ENCODE measurements around the gene RPL13. TPM values are rescaled to one million over a fixed set of nuclear protein-coding genes. Genes with fewer than 3 reads are reported as not detected.

RPL13 gene
- total and polyA plus RNA-seq, 3 experiments from 2014 or later: 2,710 to 5,211 (median 2,878) TPM

DNA sequence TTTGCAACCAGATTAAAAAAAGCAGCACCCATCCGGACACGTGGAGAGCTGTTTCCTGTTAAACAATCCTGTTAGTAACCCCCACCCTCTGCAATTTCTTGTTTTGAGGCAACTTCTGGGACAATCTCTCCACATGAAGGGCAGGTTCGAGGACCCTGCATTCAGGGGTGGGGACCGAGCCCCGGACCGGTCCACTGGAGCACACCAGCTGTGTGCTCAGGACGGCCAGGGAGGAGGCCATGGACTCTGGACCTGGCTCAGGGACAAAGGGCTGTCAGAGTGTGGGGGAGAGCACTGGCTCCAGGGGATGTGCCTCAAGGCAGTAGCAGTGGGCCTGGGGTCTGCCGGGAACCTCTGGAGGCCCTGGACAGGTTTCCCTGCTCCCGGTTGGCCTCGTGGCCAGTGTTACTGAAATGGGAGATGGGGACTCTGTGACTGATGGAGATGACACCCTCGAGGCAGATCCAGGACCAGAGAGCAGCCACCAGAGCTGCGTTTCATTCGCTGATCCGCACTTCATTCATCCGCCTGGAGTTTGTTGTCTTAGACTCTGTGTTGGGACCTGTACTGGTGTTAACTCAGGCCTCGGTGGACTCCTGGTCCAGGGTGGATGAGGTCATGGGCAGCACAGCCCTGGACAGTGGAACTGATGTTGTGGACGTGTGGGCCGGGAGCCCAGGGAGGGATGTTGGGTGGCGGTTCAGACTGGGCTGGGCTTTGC is 12.2 kb downstream of the RPL13 start:
- peaks cover 8% of the 10 kb centered on the region for H3K27me3 ChIP-seq (ENCODE audit: insufficient read depth, low read length, poor library complexity, severe bottlenecking)
- Mint-ChIP-seq H3K4me1 (peaks cover 6 to 21% (median 7%) of the 10 kb centered on the region in 3 donors), H3K9me3 (no peaks in the 10 kb centered on the region)

DNA sequence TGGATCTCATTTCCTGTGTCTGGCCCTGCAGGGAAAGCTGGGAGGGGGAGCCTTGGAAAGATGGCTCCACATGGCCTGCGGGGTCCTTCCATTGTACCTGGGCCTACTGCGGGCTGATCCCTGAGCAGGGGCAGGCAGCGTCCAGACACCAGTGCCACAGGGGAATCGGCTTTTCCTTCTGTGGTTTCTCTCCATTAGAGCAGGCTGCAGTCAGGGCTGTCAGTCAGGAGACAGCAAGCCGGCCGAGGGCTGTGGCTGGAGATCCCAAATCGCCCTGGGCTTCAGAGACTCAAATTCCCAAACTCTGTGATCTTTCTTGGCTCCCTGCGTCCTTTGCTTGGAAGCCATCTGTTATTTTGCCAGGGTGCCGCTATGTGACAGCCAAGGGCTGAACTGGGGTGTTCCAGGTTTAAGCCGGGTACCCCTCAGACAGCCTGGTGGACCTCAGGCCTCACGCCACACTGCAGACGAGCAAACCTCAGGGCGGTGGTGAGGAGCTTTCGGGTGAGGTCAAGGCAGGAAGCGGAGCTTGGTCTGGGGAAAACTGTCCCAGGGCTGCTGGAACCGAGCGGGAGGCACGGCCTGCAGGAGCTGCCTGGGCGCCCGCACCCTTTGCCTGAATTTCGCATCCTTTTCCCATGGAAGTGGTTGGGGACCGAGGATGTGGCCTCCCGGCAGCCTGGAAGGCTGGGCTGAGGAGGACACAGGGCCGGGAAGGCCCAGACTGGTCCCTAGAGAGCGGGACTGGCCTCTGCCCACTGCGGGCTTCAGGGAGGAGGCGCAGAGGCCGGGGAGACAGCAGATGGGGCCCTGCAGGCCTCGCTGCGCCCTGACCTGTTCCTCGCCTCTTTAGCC is 13.6 kb downstream of the RPL13 start:
- CTCF ChIA-PET: no interaction called here
- H3K36me3 Mint-ChIP-seq: no peaks in the 10 kb centered on the region
- H3K27me3 Mint-ChIP-seq: peaks cover 8 to 21% of the 10 kb centered on the region in 2 donors
- no peak overlapping the region for H3K27ac ChIP-seq (ENCODE audit: low read depth, low read length)
- no peak overlapping the region for H3K27ac Mint-ChIP-seq
- H3K4me3 Mint-ChIP-seq: peak overlapping the region in 4 of 7 donors; percentile 7 to 54 (median 38)
- no peak for DNase-seq
- peaks cover 6 to 20% (median 7%) of the 10 kb centered on the region in 3 donors for H3K4me1 Mint-ChIP-seq
- peaks cover 8% of the 10 kb centered on the region for H3K27me3 ChIP-seq (ENCODE audit: insufficient read depth, low read length, poor library complexity, severe bottlenecking)
- no peaks in the 10 kb centered on the region for H3K9me3 ChIP-seq (ENCODE audit: low read length)
- H3K4me1 ChIP-seq (ENCODE audit: insufficient read depth, low read length): peaks cover 11% of the 10 kb centered on the region
- no peak overlapping the region for H3K4me3 ChIP-seq (ENCODE audit: low read length)
- POLR2A ChIA-PET: no interaction called here
- no peaks in the 10 kb centered on the region for H3K36me3 ChIP-seq (ENCODE audit: insufficient read depth, low read length)
- no peaks in the 10 kb centered on the region for H3K9me3 Mint-ChIP-seq

More for the DNA sequence above, 12.2 kb downstream of the RPL13 start:
- H3K27me3 Mint-ChIP-seq: peaks cover 8 to 21% of the 10 kb centered on the region in 2 donors
- peak overlapping the region in 2 of 8 donors; percentile 3 to 43 for H3K27ac Mint-ChIP-seq
- H3K27ac ChIP-seq (ENCODE audit: low read depth, low read length): no peak overlapping the region
- H3K36me3 Mint-ChIP-seq: peaks cover 0 to 1% (median 0%) of the 10 kb centered on the region in 3 donors
- H3K4me3 ChIP-seq (ENCODE audit: low read length): no peak overlapping the region
- POLR2A ChIA-PET: no interaction called here
- peaks cover 11% of the 10 kb centered on the region for H3K4me1 ChIP-seq (ENCODE audit: insufficient read depth, low read length)
- no peaks in the 10 kb centered on the region for H3K9me3 ChIP-seq (ENCODE audit: low read length)
- H3K4me3 Mint-ChIP-seq: peak overlapping the region in 2 of 7 donors; percentile 45 to 66
- no peak for DNase-seq
- CTCF ChIA-PET: no interaction called here
- H3K36me3 ChIP-seq (ENCODE audit: insufficient read depth, low read length): no peaks in the 10 kb centered on the region

DNA sequence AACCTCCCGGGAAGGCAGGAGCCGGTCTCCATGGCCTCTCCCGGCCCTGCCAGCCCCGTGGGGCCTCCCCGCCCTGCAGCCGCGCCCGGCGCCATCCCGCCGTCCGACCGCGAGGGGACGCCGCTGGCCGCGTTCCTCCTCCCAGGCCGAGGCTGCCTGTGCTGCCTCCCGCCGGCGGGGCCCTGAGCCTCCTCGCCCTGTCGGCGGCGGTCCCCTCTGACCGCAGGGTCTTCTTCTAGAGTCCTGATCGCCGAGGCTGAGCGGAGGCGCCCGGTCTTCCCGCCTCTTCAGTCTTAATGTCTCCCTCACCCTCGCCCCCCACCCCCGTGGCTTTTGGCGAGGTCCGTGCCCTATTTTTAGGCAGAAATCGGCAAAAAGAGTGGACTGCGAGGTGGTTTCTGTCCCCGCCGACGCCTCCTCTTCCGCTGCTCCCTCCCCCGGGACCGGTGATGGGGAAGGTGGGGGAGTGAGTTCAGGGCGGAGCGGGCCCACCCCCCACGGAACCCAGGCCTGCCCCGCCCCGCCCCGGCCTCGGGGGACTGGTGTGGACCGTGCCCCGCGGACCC is 14.3 kb downstream of the RPL13 start:
- no peaks in the 10 kb centered on the region for H3K9me3 Mint-ChIP-seq
- H3K27ac Mint-ChIP-seq: peak overlapping the region in 1 of 8 donors; percentile 47
- peaks cover 6 to 20% (median 7%) of the 10 kb centered on the region in 3 donors for H3K4me1 Mint-ChIP-seq
- DNase-seq: peak in 3 of 5 donors; percentile 44 to 67 (median 47)
- Histone ChIP-seq H3K27me3 (ENCODE audit: insufficient read depth, low read length, poor library complexity, severe bottlenecking) (peaks cover 8% of the 10 kb centered on the region), H3K4me3 (ENCODE audit: low read length) (peak overlapping the region; percentile 28), H3K4me1 (ENCODE audit: insufficient read depth, low read length) (peaks cover 11% of the 10 kb centered on the region), H3K9me3 (ENCODE audit: low read length) (no peaks in the 10 kb centered on the region), H3K36me3 (ENCODE audit: insufficient read depth, low read length) (no peaks in the 10 kb centered on the region), H3K27ac (ENCODE audit: low read depth, low read length) (no peak overlapping the region)
- ChIA-PET CTCF (interaction anchor here (1.2 to 2.0 kb wide), 2 partner anchors 67 to 126 kb away, joined by 4 to 6 read pairs; no protein-coding TSS in a partner anchor), POLR2A (interaction anchor here (0.6 to 1.1 kb wide), 2 partner anchors 12 to 553 kb away, joined by 3 to 4 read pairs; no protein-coding TSS in a partner anchor)
- no peaks in the 10 kb centered on the region for H3K36me3 Mint-ChIP-seq
- H3K27me3 Mint-ChIP-seq: peaks cover 8 to 21% of the 10 kb centered on the region in 2 donors
- H3K4me3 Mint-ChIP-seq: peak overlapping the region in 6 of 7 donors; percentile 49 to 77 (median 64)

DNA sequence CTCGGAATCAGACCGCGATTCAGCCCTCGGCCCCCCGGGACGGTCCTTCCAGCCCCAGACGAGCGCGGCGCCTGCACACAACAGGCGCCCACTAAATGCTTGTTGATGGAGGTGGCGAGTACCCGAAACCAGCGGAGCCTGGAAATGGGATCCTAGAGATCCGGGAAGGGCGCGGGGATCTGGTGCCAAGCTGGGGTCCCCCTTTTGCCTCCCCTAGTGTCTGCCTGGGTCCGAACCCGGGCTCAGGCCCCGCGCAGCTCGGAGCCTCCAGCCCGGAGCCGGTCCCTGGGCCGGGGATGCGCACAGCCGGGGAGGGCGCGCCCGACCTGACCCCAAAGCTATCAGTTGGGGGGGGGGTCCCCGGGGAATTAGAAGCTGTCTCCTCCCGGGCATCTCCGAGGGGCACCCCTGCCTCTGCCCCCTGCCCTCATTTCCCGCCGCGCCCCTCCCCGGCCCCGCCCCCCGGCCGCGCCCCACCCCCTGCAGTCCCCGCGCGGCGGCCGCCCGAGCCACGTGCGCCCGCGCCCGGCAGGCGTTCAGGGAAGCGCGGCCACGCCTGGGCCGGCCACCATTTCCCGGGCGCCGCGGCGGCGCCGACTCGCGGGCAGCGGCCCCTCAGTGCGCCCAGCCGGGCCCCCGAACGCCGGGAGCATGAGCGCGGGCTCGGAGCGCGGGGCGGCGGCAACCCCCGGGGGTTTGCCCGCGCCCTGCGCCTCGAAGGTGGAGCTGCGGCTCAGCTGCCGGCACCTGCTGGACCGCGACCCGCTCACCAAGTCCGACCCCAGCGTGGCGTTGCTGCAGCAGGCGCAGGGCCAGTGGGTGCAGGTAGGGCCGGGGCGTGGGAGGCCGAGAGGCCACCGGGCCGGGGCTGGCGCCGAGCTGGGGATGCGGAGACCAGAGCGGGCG is 15.0 kb downstream of the RPL13 start, which contains the start of gene CPNE7:
TSS of gene CPNE7 (plus strand) at position 512 of the 906 bp plus-strand sequence. CDS start at position 652, 140 bp downstream.
- peaks cover 8 to 21% of the 10 kb centered on the region in 2 donors for H3K27me3 Mint-ChIP-seq
- Histone ChIP-seq H3K4me1 (ENCODE audit: insufficient read depth, low read length) (peaks cover 11% of the 10 kb centered on the region), H3K27me3 (ENCODE audit: insufficient read depth, low read length, poor library complexity, severe bottlenecking) (peaks cover 8% of the 10 kb centered on the region), H3K36me3 (ENCODE audit: insufficient read depth, low read length) (no peaks in the 10 kb centered on the region), H3K4me3 (ENCODE audit: low read length) (peak within 1 kb of the TSS; percentile 28), H3K27ac (ENCODE audit: low read depth, low read length) (no peak within 1 kb of the TSS), H3K9me3 (ENCODE audit: low read length) (no peaks in the 10 kb centered on the region)
- no peak for DNase-seq
- H3K4me3 Mint-ChIP-seq: peak within 1 kb of the TSS in 6 of 7 donors; percentile 49 to 77 (median 64)
- POLR2A ChIA-PET: interaction anchor here (0.6 to 1.1 kb wide), 2 partner anchors 13 to 554 kb away, joined by 3 to 4 read pairs; no protein-coding TSS in a partner anchor
- CTCF ChIA-PET: interaction anchor here (1.2 to 2.0 kb wide), 2 partner anchors 66 to 125 kb away, joined by 4 to 6 read pairs; no protein-coding TSS in a partner anchor
- H3K27ac Mint-ChIP-seq: peak within 1 kb of the TSS in 1 of 8 donors; percentile 47
- H3K36me3 Mint-ChIP-seq: no peaks in the 10 kb centered on the region
- H3K9me3 Mint-ChIP-seq: no peaks in the 10 kb centered on the region
- H3K4me1 Mint-ChIP-seq: peaks cover 6 to 20% (median 7%) of the 10 kb centered on the region in 3 donors

DNA sequence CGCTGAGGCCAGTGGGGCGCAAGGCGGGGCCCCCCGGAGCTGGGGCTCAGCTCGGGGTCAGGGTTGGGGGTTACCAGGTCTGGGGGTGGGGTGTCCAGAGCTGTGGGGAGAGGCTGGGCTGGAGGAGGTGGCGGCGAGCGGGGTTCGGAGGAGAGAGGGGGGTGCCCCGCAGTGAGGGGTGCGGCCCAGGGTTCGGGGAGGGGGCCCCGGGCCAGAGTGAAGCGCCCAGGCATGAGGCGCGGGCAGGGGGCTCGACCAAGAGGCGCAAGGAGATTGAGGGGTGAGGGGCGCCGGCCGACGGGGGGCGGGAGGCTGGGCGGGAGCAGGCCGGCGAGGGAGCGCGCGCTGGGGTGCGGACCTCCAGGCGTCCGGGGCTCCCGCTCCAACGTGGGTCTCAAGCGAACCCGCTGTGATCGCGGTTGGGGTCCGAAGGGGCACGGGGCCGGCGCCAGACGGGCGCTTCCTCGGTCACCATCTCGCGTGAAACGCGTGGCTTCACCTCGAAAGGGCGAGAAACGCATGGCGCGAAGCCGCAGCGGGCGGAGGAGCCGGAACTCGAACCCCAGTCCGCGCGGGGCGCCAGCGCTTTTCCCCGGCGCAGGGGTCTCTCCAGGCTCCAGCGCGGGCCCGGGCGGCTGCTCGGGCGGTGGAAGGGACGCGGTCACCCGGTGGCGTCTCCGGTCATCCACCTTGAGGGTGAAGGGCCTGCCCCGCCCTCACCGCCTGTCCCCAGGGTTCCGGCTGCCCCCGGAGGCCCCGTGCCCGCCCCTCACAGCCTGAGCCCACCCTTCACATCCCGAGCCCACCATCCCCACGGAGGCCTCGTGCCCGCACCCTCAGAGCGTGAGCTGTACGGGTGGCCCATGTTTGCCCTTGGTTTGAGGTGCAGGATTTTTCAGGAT is 15.9 kb downstream of the RPL13 start:
- ChIA-PET CTCF (interaction anchor here (0.9 to 2.0 kb wide), 3 partner anchors 21 to 124 kb away, joined by 3 to 6 read pairs (median 4); no protein-coding TSS in a partner anchor), POLR2A (no interaction called here)
- Mint-ChIP-seq H3K27me3 (peaks cover 8 to 21% of the 10 kb centered on the region in 2 donors), H3K4me3 (no peak overlapping the region), H3K4me1 (peaks cover 6 to 20% (median 7%) of the 10 kb centered on the region in 3 donors), H3K27ac (no peak overlapping the region), H3K9me3 (no peaks in the 10 kb centered on the region), H3K36me3 (no peaks in the 10 kb centered on the region)
- no peak for DNase-seq
- H3K27me3 ChIP-seq (ENCODE audit: insufficient read depth, low read length, poor library complexity, severe bottlenecking): peaks cover 8% of the 10 kb centered on the region
- H3K36me3 ChIP-seq (ENCODE audit: insufficient read depth, low read length): no peaks in the 10 kb centered on the region
- H3K27ac ChIP-seq (ENCODE audit: low read depth, low read length): no peak overlapping the region
- no peak overlapping the region for H3K4me3 ChIP-seq (ENCODE audit: low read length)
- H3K4me1 ChIP-seq (ENCODE audit: insufficient read depth, low read length): peaks cover 11% of the 10 kb centered on the region
- no peaks in the 10 kb centered on the region for H3K9me3 ChIP-seq (ENCODE audit: low read length)

DNA sequence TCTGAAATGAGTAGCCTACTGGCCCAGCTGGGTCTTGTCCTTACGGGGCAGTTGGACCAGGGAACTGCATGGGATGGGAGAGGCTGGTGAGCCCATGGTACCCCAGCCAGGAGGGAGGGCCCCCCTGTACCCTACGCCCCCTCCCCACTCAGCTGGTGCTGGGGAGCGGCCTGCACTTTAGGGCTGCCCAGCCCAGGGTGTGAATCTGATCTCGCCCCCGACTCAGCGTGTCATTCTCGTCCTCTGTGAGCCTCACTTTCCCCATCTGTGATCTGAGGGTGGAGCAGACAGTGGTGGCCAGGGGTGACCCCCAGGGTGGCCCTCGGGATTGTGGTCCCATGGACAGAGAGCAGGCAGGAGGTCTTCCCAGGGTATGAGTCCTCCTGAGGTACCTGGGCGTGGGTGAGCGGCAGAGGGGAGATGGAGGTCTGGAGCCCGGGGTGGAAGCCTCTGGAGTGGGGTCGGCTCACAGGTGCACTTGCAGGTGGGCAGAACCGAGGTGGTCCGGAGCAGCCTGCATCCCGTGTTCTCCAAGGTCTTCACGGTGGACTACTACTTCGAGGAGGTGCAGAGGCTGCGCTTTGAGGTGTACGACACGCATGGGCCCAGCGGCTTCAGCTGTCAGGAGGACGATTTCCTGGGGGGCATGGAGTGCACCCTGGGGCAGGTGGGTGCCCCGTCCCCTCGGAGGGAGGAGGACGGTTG is 16.7 kb downstream of the RPL13 start:
- H3K36me3 Mint-ChIP-seq: no peaks in the 10 kb centered on the region
- no peaks in the 10 kb centered on the region for H3K36me3 ChIP-seq (ENCODE audit: insufficient read depth, low read length)
- POLR2A ChIA-PET: no interaction called here
- H3K27me3 ChIP-seq (ENCODE audit: insufficient read depth, low read length, poor library complexity, severe bottlenecking): peaks cover 8% of the 10 kb centered on the region
- peaks cover 4 to 15% of the 10 kb centered on the region in 2 donors for H3K27me3 Mint-ChIP-seq
- H3K27ac Mint-ChIP-seq: no peak overlapping the region
- no peak for DNase-seq
- no peak overlapping the region for H3K4me3 ChIP-seq (ENCODE audit: low read length)
- no peaks in the 10 kb centered on the region for H3K9me3 Mint-ChIP-seq
- peak overlapping the region in 2 of 7 donors; percentile 9 to 24 for H3K4me3 Mint-ChIP-seq
- H3K9me3 ChIP-seq (ENCODE audit: low read length): no peaks in the 10 kb centered on the region
- H3K4me1 Mint-ChIP-seq: peaks cover 1 to 14% (median 5%) of the 10 kb centered on the region in 3 donors
- H3K27ac ChIP-seq (ENCODE audit: low read depth, low read length): no peak overlapping the region
- H3K4me1 ChIP-seq (ENCODE audit: insufficient read depth, low read length): peaks cover 11% of the 10 kb centered on the region
- CTCF ChIA-PET: interaction anchor here (0.9 to 2.0 kb wide), 2 partner anchors 22 to 64 kb away, joined by 3 to 6 read pairs; no protein-coding TSS in a partner anchor

All from CD8-positive, alpha-beta memory T cell (primary cell).